ENCODE measurements around the gene TRIM72. TPM values are rescaled to one million over a fixed set of nuclear protein-coding genes. Genes with fewer than 3 reads are reported as not detected.

TRIM72 gene
- total RNA-seq, 4 donors from 2014 or later: 76.7 to 101 (median 97.4) TPM

DNA sequence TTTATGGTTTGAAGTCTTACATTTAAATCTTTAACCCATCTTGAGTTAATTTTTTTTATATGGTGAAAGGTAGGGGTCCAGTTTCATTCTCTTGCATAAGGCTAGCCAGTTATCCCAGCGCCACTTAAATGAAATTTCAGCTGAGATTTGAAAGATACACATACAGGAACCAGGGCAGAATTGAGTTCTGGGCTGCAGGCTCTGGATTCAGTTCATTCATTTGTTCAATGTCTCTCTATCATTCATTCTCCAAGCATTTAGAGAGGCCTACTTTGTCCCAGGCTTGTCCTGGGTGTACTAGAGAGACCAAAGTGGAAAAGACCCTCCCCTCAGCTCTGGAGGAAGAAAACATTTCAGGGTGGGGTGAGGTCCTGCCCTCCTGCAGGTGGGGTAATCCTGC, 577 bp upstream of the TRIM72 start:
- Histone ChIP-seq H3K4me3 (no peak overlapping the region), H3K27me3 (no peaks in the 10 kb centered on the region), H3K27ac (peak overlapping the region; percentile 99 to 100 (median 100)), H3K9me3 (no peaks in the 10 kb centered on the region), H3K4me1 (peaks cover 38 to 39% of the 10 kb centered on the region in 2 donors), H3K36me3 (no peaks in the 10 kb centered on the region)
- DNase-seq (no peak), ATAC-seq (peak in 1 of 2 donors; percentile 15)
- no peak for TF ChIP-seq POLR2A (IDR thresholded peaks at IDR 0.05)
- TF ChIP-seq, protein P1, sequence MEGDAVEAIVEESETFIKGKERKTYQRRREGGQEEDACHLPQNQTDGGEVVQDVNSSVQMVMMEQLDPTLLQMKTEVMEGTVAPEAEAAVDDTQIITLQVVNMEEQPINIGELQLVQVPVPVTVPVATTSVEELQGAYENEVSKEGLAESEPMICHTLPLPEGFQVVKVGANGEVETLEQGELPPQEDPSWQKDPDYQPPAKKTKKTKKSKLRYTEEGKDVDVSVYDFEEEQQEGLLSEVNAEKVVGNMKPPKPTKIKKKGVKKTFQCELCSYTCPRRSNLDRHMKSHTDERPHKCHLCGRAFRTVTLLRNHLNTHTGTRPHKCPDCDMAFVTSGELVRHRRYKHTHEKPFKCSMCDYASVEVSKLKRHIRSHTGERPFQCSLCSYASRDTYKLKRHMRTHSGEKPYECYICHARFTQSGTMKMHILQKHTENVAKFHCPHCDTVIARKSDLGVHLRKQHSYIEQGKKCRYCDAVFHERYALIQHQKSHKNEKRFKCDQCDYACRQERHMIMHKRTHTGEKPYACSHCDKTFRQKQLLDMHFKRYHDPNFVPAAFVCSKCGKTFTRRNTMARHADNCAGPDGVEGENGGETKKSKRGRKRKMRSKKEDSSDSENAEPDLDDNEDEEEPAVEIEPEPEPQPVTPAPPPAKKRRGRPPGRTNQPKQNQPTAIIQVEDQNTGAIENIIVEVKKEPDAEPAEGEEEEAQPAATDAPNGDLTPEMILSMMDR (IDR thresholded peaks at IDR 0.05 in 4 of 5, conservative IDR thresholded peaks at IDR 0.05 in 1 of 5): no peak
- in situ Hi-C loops (cut with MboI; ENCODE audit: low sequenced_read_pairs in 4 of 4): loop anchor here in 1 of 4 donors (25.0 kb wide), 1 partner anchor 199 kb away; no protein-coding TSS in a partner anchor
- intact Hi-C loops (cut with DNase I; ENCODE audit: low total_unique reads): loop anchor here (5.0 kb wide), 1 partner anchor 181 kb away; the partner anchor contains the start of gene STX4

DNA sequence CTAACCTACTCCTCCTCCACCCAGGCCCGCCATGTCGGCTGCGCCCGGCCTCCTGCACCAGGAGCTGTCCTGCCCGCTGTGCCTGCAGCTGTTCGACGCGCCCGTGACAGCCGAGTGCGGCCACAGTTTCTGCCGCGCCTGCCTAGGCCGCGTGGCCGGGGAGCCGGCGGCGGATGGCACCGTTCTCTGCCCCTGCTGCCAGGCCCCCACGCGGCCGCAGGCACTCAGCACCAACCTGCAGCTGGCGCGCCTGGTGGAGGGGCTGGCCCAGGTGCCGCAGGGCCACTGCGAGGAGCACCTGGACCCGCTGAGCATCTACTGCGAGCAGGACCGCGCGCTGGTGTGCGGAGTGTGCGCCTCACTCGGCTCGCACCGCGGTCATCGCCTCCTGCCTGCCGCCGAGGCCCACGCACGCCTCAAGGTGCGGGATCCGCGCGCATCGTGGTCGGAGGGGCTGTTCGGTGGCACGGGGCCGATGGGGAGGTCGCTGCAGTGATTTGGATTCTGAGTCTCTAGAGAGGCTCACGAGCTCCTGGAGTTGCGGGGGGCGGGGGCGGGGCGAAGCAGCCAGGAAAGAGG, 878 bp downstream of the TRIM72 start:
- in situ Hi-C loops (cut with MboI; ENCODE audit: low sequenced_read_pairs in 4 of 4): loop anchor here in 1 of 4 donors (25.0 kb wide), 1 partner anchor 198 kb away; no protein-coding TSS in a partner anchor
- H3K27me3 ChIP-seq: no peaks in the 10 kb centered on the region
- peak overlapping the region; percentile 99 to 100 (median 100) for H3K27ac ChIP-seq

DNA sequence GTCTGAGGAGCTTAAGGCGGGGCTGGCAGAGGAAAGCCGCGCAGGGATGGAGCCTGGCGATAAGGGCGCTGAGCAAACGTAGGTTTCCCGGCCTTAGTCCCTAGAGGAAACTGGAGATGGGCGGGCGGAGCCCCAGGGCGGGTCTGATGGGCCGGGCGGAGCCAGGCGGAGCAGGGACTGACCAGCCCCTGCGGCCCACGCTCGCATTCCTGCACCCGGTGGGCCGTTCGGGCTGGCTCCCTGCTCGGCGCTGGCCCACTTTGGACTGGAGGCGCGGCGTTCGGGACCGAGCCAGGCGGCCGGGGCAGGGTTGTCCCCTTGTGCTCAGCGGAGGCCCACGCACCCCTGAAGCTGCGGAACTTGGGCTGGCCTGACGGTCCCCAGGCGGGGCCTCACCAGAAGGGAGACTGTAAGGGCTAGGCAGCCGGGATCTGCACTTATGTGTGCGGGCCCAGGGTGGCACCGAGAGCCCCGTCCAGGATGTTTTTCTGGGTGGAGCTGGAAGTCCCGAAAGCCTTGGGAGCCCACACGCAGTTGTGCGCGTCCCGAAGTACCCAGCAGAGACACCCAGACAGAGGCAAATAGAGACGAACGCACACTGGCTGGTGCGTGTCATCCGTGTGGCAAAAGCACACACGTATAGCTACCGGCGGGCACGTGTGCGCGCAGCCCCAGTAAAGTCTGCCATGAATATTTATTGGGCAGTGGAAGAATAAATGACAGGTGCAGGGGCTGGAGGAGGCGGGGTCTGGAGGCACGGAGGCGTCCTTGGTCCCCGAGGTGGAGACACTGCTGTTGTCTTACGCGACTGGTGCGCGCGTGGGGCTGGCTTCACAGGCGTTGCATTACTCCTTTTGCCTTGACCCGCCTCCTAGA, 1.6 kb downstream of the TRIM72 start:
- Histone ChIP-seq H3K4me3 (peak overlapping the region; percentile 75 to 82 (median 78)), H3K27ac (peak overlapping the region; percentile 99 to 100 (median 100)), H3K36me3 (peaks cover 0 to 8% of the 10 kb centered on the region in 2 donors), H3K4me1 (peaks cover 42 to 47% of the 10 kb centered on the region in 2 donors), H3K27me3 (no peaks in the 10 kb centered on the region), H3K9me3 (no peaks in the 10 kb centered on the region)
- ATAC-seq: peak; percentile 52 to 68
- intact Hi-C loops (cut with DNase I; ENCODE audit: low total_unique reads): loop anchor here (2.0 to 5.0 kb wide), 2 partner anchors 213 to 227 kb away; partner anchors contain the start of genes COX6A2 and ZNF843
- TF ChIP-seq, protein P1 (IDR thresholded peaks at IDR 0.05 in 4 of 5, conservative IDR thresholded peaks at IDR 0.05 in 1 of 5): no peak
- peak; percentile 58 to 60 for TF ChIP-seq POLR2A (IDR thresholded peaks at IDR 0.05)
- DNase-seq: peak; percentile 60 to 83
- in situ Hi-C loops (cut with MboI; ENCODE audit: low sequenced_read_pairs in 4 of 4): loop anchor here in 1 of 4 donors (25.0 kb wide), 1 partner anchor 197 kb away; no protein-coding TSS in a partner anchor

More for the DNA sequence above, 878 bp downstream of the TRIM72 start:
- Histone ChIP-seq H3K36me3 (peaks cover 0 to 6% of the 10 kb centered on the region in 2 donors), H3K4me1 (peaks cover 42 to 44% of the 10 kb centered on the region in 2 donors), H3K4me3 (peak overlapping the region; percentile 75 to 82 (median 78)), H3K9me3 (no peaks in the 10 kb centered on the region)
- TF ChIP-seq, protein P1 (IDR thresholded peaks at IDR 0.05 in 4 of 5, conservative IDR thresholded peaks at IDR 0.05 in 1 of 5): peak in 2 of 5 experiments; percentile 8 to 21
- no peak for TF ChIP-seq POLR2A (IDR thresholded peaks at IDR 0.05)
- ATAC-seq: peak; percentile 9 to 21
- intact Hi-C loops (cut with DNase I; ENCODE audit: low total_unique reads): loop anchor here (1.0 to 5.0 kb wide), 5 partner anchors 35 to 239 kb away; partner anchors contain the start of genes COX6A2, STX4 and ZNF843
- peak in 1 of 2 donors; percentile 50 for DNase-seq

DNA sequence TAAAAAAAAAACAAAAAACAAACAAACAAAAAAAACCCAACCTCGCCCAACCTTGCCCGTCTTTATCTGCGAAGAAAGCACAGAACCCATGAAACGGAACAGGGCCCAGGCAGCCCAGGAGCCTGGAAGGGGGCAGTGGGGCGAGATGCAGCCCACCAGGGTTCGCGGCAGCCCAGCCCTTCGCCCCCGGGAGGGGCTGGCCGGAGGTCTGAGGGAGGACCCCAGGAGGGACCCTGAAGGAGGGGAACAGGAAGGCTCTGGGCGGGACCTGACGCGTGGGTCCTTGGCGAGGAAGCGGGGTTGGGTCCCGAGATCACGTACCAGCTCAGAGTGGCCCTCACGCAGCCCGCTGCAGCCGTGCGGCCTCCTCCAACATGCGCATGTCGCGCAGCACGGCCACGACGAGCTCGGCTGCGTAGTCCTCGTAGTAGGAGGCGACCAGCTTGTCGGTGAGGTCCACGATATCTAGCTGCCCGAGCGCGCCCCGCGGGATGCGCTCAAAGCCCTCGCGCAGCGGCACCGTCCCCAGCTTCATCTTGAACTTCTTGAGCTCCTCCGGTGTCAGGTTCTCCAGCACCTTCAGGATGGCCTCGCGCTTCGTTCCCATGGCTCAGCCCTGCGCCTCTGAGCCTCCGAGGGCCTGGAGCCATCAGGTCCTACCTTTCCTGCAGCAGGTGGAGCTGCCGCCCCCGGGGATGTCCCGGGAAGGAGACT, 2.7 kb downstream of the TRIM72 start, which contains the start of gene PYDC1:
TSS of gene PYDC1 (minus strand) at position 714 of the 714 bp plus-strand sequence. CDS start at position 607, 107 bp downstream.
- intact Hi-C loops (cut with DNase I; ENCODE audit: low total_unique reads): loop anchor here (5.0 kb wide), 1 partner anchor 226 kb away; the partner anchor contains the start of gene ZNF843
- H3K27me3 ChIP-seq: no peaks in the 10 kb centered on the region
- TF ChIP-seq, protein P1 (IDR thresholded peaks at IDR 0.05 in 4 of 5, conservative IDR thresholded peaks at IDR 0.05 in 1 of 5): no peak
- TF ChIP-seq POLR2A (IDR thresholded peaks at IDR 0.05): no peak
- in situ Hi-C loops (cut with MboI; ENCODE audit: low sequenced_read_pairs in 4 of 4): loop anchor here in 1 of 4 donors (25.0 kb wide), 1 partner anchor 196 kb away; no protein-coding TSS in a partner anchor
- H3K36me3 ChIP-seq: peaks cover 0 to 18% of the 10 kb centered on the region in 2 donors
- DNase-seq (no peak), ATAC-seq (no peak)
- H3K27ac ChIP-seq: peak within 1 kb of the TSS; percentile 99 to 100 (median 100)
- H3K4me1 ChIP-seq: peaks cover 42 to 55% of the 10 kb centered on the region in 2 donors
- no peaks in the 10 kb centered on the region for H3K9me3 ChIP-seq
- peak within 1 kb of the TSS; percentile 75 to 82 (median 78) for H3K4me3 ChIP-seq

All from gastrocnemius medialis (tissue), 4 donors.